Activated naive CD4-positive, alpha-beta T cell treated with anti-CD3 and anti-CD28 coated beads, Interleukin-2, amount 50 U/mL, for 72 hours (primary cell): ENCODE measurements around the gene TPSG1. TPM values are rescaled to one million over a fixed set of nuclear protein-coding genes. Genes with fewer than 3 reads are reported as not detected.

ENCODE experiments used
- ATAC-seq, 2 donors: fragments of 150-1000 bp; cut with Tn5 transposase; 2 replicates each; pipeline ENCODE4 v1.10.0; 2021; ENCODE audit warnings: mild to moderate bottlenecking in 2 of 2, moderate library complexity in 2 of 2
- DNase-seq, 2 donors: peaks; one replicate each; pipeline ENCODE4 v3.0.0; 2021 to 2022; ENCODE audit warnings: low spot score in 2 of 2
- H3K27ac Mint-ChIP-seq, 2 donors: one replicate each; pipeline ENCODE4 v1.8.0; 2022; ENCODE audit warnings: mild to moderate bottlenecking in 2 of 2, mixed read lengths in 2 of 2
- H3K36me3 Mint-ChIP-seq, 2 donors: one replicate each; pipeline ENCODE4 v1.8.0; 2022; ENCODE audit warnings: mixed read lengths in 2 of 2
- H3K9me3 Mint-ChIP-seq, 2 donors: one replicate each; pipeline ENCODE4 v1.8.0; 2022; ENCODE audit warnings: mixed read lengths in 2 of 2
- total RNA-seq, 2 donors: library from RNA; stranded (reverse); gene quantifications; one replicate each; pipeline ENCODE4 v1.2.3, GENCODE V29; 2022

The TPSG1 gene
- total RNA-seq, 2 donors from 2014 or later, result not detected

DNA sequence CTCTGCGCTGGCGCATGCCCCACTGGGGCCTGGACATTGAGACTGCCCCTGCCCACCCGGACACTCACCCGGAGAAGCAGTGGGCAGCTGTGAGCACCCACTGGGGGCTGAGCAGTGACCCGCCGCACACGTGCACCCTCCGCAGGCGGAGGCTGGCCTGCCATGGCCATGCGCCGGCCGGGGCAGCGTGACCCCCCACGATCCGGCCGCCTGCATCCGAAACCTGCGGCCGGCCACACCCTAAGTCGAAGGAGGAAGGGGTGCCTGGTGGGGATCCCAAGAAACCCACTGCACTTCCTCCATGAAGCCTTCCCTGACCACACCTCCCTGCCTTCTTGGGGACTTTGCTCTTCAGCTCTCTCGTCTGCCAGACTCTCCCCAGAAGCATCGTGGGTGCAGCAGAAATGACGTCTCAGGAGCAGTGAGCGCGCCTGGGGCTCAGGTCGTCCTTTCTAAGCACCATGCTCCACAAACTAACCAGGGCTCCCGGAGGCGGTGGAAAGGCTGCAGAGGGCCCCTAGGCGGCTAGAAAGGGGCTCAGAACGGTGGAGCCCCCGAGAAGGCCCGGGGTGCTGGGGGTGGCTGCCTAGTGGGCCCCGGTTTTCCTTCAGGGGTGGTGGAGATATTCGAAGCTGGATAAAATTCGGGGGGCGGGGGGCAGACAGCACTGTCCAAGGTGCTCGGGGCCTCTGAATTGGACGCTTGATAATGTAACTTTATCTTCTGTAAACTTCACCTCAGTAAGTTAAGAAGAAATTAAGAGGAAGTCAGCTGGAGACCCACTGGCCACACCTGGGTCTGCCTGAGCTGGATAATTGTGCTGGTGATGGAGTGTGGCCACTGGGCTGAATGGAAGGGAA lies 1.5 kb downstream of the TPSG1 start:
- DNase-seq, result no peak
- Mint-ChIP-seq H3K9me3 (no peaks in the 10 kb centered on the region), H3K27ac (peak overlapping the region in 1 of 2 donors; percentile 28), H3K36me3 (no peaks in the 10 kb centered on the region)
- no peak for ATAC-seq

DNA sequence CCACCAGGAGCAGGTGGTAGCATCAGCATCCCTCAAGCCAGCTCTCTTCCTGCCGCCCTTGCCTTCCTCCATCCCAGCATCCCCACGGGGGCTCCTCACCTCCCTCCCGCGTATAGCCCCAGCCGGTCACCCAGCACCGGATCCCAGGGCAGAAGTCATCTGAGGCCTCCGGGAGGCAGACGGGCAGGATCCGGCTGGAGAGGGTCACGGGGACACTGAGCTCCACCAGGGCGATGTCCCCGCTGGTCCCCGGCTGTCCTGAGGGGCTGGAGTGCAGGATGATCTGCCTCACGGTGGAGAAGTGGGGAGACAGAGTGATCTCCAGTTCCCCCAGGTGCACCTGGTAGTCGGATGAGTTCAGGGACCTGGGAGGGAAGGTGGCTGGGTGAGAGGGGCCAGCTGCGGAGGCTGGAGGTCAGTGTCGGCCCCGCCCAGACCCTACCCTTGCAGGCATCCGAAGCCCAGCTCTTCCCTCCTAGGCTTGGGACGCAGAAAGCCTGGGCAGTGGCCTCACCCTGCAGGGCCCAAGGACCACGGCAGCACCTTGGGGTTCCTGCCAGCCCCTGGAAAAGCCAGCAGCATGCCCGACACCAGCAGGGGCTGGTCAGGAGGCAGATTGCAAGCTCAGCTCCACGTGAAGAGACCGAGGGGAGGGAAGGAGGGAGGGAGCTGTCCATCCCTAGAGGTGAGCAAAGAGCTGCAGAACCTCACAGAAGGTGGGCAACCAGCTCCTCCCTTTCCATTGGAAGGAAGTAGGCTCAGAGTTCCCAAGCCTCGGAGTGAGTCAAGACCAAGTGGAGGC lies 2.3 kb downstream of the TPSG1 start:
- Mint-ChIP-seq H3K36me3 (no peaks in the 10 kb centered on the region), H3K9me3 (no peaks in the 10 kb centered on the region), H3K27ac (no peak overlapping the region)
- no peak for ATAC-seq
- DNase-seq, result no peak

GRCh38 chr16:1221628-1222552 lies 3.2 kb downstream of the TPSG1 start:
- no peaks in the 10 kb centered on the region for H3K36me3 Mint-ChIP-seq
- ATAC-seq (no peak), DNase-seq (no peak)
- H3K9me3 Mint-ChIP-seq, result no peaks in the 10 kb centered on the region
- no peak overlapping the region for H3K27ac Mint-ChIP-seq

DNA sequence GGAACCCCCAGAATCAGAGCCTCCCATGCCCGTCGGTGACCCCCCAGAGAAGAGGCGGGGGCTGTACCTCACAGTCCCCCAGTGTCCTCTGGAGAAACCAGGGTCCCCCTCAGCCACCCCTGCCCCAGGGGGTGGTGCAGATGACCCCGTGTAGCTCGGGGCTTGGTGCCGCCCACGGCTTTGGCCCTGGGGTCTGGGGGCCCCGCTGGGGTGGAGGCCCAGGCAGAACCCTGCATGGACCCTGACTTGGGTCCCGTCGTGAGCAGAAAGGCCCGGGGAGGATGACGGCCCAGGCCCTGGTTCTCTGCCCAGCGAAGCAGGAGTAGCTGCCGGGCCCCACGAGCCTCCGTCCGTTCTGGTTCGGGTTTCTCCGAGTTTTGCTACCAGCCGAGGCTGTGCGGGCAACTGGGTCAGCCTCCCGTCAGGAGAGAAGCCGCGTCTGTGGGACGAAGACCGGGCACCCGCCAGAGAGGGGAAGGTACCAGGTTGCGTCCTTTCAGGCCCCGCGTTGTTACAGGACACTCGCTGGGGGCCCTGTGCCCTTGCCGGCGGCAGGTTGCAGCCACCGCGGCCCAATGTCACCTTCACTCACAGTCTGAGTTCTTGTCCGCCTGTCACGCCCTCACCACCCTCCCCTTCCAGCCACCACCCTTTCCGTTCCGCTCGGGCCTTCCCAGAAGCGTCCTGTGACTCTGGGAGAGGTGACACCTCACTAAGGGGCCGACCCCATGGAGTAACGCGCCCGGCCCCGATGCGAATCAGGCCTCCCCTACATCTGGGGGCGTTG lies 4.0 kb downstream of the TPSG1 start:
- Mint-ChIP-seq H3K27ac (no peak overlapping the region), H3K9me3 (no peaks in the 10 kb centered on the region), H3K36me3 (no peaks in the 10 kb centered on the region)
- DNase-seq (no peak), ATAC-seq (no peak)

DNA sequence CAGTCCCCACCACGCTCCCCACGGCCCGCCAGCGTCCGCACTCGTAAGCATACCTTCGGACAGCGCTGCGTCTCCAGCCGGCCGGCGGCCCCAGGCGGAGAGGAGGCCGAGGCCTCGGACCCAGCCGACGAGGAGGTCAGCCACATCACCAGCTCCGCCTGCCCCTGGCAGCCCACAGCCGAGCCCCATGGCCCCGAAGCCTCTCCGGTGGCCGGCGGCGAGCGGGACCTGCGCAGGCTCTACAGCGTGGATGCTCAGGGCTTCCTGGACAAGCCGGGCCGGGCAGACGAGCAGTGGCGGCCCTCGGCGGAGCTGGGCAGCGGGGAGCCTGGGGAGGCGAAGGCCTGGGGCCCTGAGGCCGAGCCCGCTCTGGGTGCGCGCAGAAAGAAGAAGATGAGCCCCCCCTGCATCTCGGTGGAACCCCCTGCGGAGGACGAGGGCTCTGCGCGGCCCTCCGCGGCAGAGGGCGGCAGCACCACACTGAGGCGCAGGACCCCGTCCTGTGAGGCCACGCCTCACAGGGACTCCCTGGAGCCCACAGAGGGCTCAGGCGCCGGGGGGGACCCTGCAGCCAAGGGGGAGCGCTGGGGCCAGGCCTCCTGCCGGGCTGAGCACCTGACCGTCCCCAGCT lies 4.9 kb downstream of the TPSG1 start:
- no peaks in the 10 kb centered on the region for H3K9me3 Mint-ChIP-seq
- ATAC-seq, result no peak
- H3K36me3 Mint-ChIP-seq, result no peaks in the 10 kb centered on the region
- no peak for DNase-seq
- no peak overlapping the region for H3K27ac Mint-ChIP-seq

DNA sequence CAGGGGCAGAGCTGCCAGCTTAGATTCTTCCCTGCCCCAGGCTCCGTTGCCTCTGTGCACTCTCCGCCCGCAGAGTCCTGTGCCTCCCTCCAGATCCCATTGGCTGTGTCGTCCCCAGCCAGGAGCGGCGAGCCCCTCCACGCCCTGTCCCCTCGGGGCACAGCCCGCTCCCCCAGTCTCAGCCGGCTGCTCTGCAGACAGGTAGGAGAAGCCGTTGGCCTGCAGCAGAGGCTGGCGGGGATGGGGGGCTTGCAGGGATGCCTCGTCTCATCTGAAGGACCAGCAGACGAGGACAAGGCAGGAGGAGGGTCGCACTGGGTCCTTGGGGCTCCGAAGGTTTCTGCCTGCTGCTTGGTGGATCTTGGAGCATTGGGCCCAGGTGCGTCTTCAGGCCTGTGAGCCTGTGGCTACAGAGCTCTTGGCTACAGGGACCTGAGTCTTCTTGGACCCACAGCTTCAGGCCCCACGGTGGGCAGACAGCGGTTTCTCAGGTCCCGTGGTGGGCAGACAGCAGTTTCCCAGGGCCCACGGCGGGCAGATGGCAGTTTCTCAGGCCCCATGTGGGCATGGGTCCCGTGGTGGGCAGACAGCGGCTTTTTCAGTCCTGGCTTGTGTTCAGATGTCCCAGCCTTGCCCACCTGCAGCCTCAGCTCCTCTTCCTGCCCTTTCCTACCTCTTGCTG lies 6.0 kb downstream of the TPSG1 start:
- no peaks in the 10 kb centered on the region for H3K36me3 Mint-ChIP-seq
- ATAC-seq, result no peak
- DNase-seq, result no peak
- H3K27ac Mint-ChIP-seq, result no peak overlapping the region
- H3K9me3 Mint-ChIP-seq, result no peaks in the 10 kb centered on the region

- ATAC-seq, result no peak
- H3K36me3 Mint-ChIP-seq, result no peaks in the 10 kb centered on the region
- DNase-seq, result no peak
- H3K27ac Mint-ChIP-seq, result no peak overlapping the region
- no peaks in the 10 kb centered on the region for H3K9me3 Mint-ChIP-seq
These were observed 6.8 kb downstream of the TPSG1 start for GRCh38 chr16:1218061-1218929.

DNA sequence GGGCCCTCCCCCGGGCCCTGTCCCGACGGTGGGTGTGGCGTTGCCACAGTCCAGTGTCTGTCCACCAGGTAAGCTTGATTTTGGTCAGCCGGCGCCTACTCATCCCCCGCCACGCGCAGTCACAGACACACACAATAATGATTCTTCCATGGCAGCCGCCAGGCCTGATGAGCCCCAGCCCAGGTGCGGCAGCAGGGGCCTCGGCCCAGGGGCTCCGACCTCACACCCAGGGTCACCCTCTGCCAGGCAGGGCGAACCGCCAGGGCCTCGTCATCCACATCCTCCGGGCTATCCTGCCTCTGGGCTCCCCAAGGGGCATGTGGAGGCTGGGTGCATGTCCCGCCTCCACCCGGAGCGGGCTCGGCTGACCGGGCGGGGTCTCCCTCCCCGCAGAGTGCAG lies 7.5 kb downstream of the TPSG1 start:
- Mint-ChIP-seq H3K27ac (no peak overlapping the region), H3K9me3 (no peaks in the 10 kb centered on the region), H3K36me3 (no peaks in the 10 kb centered on the region)
- DNase-seq (no peak), ATAC-seq (no peak)

GRCh38 chr16:1216681-1217400 lies 8.2 kb downstream of the TPSG1 start:
- no peaks in the 10 kb centered on the region for H3K36me3 Mint-ChIP-seq

GRCh38 chr16:1216296-1216619 lies 8.8 kb downstream of the TPSG1 start:
- Mint-ChIP-seq H3K36me3 (no peaks in the 10 kb centered on the region), H3K27ac (no peak overlapping the region), H3K9me3 (no peaks in the 10 kb centered on the region)
- ATAC-seq (no peak), DNase-seq (no peak)

More at GRCh38 chr16:1216681-1217400, 8.2 kb downstream of the TPSG1 start:
- Mint-ChIP-seq H3K9me3 (no peaks in the 10 kb centered on the region), H3K27ac (no peak overlapping the region)
- DNase-seq (no peak), ATAC-seq (no peak)

DNA sequence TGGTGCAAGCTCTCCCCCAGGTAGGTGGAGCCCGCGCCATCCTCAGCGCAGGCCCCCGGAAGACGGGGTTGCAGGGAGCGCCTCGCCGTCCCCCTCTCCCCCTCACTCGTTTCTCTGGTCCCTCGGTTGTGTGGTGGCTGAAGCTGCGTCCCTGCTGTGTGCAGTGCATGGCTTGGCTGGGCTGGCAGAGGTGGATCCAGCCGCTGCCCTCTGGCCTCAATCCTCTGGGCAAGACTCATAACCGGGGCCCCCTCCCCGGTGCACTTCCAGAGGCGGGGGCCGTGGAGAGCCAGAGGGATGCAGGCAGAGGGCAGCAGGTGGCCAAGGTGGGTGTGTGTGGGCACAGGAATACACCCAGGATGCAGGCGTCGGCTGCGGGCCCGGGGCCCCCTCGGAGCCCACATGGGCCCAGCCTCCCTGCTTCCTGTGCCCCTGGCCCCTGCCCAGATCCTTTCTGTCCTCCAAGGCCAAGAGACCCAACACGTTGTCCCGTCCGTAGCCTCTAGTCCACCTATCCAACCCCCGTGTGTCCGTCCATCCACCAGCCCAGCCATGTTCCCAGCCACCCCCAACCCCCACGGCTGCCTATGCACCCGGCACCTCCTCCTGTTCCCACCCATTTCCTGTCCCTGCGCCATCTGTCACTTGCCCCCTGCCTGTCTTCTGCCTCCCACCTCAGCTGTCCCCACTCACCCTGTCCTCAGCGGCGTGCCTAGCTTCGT lies 9.3 kb downstream of the TPSG1 start:
- Mint-ChIP-seq H3K36me3 (no peaks in the 10 kb centered on the region), H3K9me3 (no peaks in the 10 kb centered on the region), H3K27ac (no peak overlapping the region)
- ATAC-seq, result no peak
- DNase-seq, result no peak

DNA sequence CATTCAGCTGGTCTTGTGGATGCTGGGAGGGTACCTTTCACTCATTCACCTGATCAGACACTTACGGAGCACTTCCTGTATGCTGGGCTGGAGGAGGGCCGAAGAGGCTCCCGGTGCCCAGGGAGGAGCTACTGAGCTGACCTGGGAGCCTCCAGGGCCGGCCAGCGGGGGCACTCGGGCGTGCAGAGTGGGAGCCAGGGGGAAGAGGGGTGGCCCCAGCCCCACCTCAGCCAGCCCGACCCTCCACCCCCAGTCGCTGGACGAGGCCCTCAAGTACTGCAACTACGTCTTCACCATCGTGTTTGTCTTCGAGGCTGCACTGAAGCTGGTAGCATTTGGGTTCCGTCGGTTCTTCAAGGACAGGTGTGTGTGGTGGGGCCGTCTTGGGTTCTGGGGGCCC lies 10.3 kb downstream of the TPSG1 start:
- ATAC-seq (no peak), DNase-seq (no peak)
- H3K9me3 Mint-ChIP-seq, result no peaks in the 10 kb centered on the region
- H3K27ac Mint-ChIP-seq, result no peak overlapping the region
- no peaks in the 10 kb centered on the region for H3K36me3 Mint-ChIP-seq

- H3K36me3 Mint-ChIP-seq, result no peaks in the 10 kb centered on the region
- no peaks in the 10 kb centered on the region for H3K9me3 Mint-ChIP-seq
- H3K27ac Mint-ChIP-seq, result no peak overlapping the region
- ATAC-seq, result no peak
- no peak for DNase-seq
These were observed 11.2 kb downstream of the TPSG1 start for GRCh38 chr16:1213796-1214372.
